NCI-H460 (cell line): ENCODE measurements around the gene SLC41A3. TPM values are rescaled to one million over a fixed set of nuclear protein-coding genes. Genes with fewer than 3 reads are reported as not detected.

Experiments
- DNase-seq: peaks from one replicate; pipeline ENCODE4 v3.0.0-alpha.2; 2016; ENCODE audit warnings: low read depth; ENCODE audit errors: extremely low read depth
- total RNA-seq: library from RNA; depleted of rRNA; stranded (reverse); fragments of >200 nt; shearing (Covaris generic); gene quantifications from 2 replicates; pipeline ENCODE4 v1.2.3, GENCODE V29; 2014

SLC41A3 gene
- total RNA-seq, 1 experiment from 2014 or later, result 27.8 TPM

DNA sequence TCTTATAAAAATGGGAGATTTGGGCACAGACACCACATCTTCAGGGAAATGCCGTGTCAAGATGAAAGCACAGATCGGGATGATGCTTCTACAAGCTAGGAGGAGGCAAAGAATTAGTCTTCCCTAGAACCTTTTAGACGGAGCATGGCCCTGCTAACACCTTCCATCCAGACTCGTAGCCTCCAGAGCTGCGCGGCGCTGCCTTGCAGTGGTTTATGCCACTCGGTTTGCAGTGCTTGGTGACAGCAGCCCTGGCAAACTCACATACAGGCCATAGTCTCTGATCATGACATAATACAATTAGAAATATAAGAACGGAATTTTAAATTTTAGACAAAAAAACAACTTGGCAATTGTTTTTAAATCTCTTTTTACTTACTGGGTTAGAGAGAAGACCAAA is 37.1 kb upstream of the SLC41A3 start:
- no peak for DNase-seq

DNA sequence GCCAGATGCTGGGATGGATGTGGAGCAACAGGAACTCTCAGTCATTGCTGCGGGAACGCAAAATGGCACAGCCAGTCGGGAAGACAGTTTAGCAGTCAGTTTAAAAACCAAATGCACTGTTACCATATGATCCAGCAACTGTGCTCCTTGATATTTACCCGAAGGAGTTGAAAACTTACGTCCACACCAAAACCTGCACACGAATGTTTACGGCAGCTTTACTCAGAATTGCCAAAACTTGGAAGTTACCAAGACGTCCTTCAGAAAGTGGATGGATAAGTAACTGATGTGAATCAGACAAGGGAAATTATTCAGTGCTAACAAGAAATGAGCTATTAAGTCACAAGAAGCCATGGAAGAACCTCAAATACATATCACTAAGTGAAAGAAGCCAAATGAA is 36.1 kb upstream of the SLC41A3 start:
- DNase-seq, result no peak

DNA sequence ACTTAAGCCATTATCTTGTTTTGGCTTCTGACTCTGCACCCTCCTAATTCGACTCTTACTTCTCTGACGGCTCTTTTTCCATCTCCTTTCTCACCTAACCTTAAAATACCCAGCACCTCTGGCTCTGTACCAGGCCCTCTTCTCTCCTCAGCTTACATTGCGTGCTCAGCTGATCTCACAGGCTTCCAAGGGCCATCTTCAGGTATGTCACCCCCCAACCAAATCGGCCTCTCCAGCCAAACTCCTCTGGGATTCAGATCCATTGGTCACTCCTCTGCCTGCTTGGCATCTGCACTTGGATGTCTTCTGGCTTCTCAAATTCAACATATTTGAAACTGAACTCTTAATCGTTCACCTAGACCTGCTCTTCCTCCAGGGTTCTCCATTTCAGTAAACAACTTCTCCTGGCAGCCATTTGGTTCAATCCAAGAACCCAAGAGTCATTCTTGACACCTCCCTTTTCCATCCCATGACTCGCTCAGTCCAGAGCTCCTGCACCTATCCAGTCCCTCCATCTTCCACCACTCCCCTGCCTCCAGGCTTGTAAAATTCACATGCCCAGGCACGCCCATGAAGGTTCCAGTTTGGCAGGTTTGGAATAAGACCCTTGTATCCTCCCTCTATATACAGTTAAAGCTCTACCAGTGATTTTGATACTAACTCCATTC is 35.2 kb upstream of the SLC41A3 start:
- no peak for DNase-seq

DNA sequence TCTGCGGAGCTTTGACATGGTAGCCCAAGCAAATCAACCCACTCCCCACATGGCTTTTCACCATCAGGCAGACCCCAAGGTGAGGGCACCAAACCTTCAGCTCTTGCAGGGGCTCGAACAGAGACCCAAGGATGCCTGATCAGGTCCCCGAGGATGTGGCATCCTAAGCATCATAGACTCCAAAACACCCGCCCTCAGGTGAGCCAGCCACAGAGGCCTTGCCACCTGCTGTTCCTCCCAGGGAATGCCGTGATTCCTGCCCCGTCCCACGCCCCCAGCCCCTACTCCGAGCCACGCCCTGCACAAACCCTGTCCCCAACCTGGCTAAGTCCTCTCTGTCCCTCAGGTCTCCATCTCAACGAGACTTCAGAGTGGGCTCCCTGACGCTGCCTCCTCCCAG is 34.7 kb upstream of the SLC41A3 start:
- DNase-seq, result no peak

DNA sequence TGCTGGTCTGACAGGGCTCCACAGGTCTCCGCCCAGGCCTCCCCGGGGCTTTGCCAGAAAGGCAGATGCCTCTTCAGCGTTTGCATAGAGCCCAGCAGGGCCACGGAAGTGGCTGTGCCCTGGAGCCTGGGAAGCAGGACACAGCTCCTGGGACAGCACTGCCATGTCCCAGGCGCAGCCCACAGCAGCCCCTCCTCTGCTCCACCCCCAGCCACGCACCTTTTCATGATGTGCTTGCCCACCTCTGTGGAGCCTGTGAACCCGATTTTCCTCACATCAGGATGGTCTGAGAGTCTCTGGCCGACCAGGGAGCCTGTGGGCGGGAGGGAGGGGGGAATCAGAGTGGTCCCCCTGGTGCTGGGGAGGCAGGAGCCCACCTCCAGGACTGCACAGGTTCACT is 33.9 kb upstream of the SLC41A3 start:
- DNase-seq, result no peak

DNA sequence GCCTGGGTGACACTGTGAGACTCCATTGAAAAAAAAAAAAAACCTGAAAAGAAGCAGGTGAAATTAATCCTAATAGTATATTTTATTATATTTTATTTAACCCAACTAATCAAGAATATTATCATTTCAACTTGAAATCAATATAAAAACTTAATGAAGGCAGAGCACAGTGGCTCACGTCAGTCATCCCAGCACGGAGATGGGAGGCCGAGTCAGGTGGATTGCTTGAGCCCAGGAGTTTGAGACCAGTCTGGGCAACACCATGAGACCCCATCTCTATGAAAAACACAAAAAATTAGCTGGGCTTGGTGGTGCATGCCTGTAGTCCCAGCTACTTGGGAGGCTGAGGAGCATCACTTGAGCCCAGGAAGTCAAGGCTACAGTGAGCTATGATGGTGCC is 33.3 kb upstream of the SLC41A3 start:
- DNase-seq, result no peak

DNA sequence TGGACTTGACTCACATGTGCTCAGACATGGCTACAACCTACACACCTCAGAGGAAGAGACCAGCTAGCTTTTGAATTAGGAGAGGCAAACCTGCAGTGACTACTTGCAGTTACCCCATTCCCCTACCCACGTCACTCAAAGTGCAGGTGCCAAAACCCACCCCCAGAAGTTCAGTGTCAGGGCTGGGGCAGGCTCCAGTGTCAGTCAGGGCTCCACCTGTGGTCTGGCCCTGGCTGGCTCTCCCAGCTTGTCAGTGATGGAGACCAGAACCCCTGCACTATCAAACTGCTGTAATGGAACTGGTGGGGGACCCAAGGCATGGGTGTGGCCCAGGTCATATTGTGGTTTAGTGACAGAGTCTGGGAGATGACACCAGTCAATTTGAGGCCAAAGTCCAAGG is 32.6 kb upstream of the SLC41A3 start:
- no peak for DNase-seq

DNA sequence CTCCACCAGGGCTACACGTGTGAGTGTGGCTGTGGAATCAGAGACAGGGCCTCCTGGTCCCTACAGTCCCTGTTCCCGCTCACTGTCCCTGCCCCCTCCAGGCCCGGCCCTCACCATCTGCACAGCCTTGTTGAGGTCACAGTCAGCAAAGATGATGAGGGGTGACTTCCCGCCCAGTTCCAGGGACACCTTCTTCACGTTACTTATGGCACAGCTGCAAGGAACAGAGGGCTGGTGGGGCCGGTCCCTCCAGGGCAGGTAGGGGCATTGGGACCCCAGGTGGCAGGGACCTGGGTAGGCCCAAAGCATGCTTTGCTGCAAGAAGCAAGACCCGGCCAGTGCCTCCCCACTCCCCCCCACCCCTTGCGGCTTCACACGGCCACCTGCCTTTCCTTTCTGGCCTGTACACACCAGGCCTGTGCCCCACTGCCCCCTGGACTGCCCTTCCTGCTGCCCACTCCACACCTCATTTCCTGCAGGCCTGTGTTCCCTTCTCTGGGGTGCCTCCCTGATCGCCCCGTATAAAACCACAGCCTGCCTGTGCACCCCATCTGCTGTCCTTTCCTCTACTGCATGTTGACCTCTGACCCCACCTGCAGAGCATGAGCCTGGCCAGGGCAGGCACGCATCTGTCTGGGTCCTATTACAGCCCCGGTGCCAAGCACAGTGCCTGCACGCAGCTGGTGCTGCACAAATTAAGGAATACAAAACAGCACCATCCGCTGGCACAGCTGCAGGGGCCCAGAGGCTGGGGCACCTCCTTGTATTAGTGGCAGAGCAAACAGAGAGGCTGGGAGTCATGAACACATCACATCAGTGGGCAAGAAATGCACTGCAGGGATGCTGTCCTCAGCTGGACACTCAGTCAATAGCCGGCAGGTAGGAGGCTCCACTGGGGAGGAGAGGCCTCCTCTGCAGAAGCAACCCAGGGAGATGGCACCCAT is 30.8 kb upstream of the SLC41A3 start:
- no peak for DNase-seq

DNA sequence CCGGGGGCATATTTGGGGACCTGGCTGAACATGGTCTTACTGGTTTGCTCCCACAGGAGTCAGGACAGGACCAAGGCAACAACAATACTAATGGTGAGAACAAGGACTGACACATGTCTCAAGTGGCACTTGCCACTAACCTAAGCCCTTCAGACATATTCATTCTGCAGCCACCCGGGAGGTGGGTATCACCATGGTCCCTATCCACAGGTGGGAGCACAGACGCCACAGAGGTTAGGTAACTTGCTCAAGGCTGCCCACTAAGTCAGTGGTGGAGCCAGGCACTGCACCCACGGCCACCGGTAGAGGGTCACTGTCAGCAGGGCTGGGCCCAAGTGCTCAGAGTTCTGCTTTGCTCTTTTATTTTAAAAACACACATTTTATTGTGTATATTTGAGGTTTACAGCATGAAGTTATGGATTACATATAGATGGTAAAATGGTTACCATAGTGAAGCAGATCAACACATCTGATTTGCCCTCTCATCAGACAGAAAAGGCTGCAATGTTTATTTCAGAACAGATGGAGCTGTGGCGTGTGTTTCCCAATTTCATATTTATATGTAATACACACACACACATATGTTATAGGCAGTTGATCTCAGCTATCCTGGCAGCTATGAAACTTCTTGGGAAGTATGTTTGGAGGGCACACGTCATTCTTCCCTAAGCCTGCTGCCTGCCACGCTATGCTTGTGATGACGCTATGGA is 30.0 kb upstream of the SLC41A3 start:
- DNase-seq, result no peak

DNA sequence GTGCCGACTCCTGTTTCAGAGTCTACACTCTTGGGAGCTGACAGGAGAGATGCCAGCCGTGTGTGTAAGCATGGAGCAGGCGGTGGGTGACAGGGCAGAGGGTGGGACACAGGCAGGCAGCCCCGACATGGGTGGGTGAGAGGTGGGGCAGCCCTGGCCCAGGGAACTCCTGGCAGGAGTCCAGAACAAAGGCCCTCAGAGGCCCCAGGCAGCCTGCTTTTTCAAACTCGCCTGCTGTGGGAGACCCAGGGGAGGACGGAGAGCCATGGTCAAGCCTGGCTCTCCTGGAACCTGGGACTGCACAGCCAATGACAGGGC is 29.3 kb upstream of the SLC41A3 start:
- no peak for DNase-seq

DNA sequence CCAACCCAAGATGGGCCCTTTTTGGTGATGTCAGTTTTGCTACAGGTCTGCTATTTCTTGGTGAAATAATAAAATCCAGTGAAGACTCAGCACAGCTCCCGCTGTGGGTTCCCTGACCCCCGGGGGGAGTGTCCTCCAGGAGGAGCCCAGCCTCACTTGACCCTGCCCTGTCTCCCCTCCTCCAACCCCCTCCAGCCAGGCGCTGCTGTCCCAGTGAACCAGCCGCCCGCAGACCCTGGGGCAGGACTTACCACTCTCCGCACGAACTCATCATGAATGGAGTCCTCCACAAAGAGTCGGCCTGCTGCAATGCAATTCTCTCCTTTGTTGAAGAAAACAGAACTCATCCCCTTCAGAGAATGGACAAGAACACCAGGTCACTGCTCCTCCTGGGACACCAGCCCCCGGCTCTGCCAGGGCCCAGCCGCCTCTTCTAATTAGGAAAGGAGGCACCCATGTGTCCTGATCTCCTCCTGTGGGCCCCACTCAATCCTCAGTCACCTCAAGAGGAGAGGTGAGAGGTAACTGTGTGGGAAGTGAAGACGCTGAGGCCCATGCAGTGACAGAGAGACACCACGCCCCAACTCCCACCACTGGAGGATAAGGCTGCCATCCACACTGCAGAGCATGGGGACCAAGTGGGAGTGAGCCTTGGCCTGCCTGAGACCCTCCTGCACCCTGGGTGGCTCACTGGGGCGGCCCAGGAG is 28.8 kb upstream of the SLC41A3 start:
- no peak for DNase-seq

DNA sequence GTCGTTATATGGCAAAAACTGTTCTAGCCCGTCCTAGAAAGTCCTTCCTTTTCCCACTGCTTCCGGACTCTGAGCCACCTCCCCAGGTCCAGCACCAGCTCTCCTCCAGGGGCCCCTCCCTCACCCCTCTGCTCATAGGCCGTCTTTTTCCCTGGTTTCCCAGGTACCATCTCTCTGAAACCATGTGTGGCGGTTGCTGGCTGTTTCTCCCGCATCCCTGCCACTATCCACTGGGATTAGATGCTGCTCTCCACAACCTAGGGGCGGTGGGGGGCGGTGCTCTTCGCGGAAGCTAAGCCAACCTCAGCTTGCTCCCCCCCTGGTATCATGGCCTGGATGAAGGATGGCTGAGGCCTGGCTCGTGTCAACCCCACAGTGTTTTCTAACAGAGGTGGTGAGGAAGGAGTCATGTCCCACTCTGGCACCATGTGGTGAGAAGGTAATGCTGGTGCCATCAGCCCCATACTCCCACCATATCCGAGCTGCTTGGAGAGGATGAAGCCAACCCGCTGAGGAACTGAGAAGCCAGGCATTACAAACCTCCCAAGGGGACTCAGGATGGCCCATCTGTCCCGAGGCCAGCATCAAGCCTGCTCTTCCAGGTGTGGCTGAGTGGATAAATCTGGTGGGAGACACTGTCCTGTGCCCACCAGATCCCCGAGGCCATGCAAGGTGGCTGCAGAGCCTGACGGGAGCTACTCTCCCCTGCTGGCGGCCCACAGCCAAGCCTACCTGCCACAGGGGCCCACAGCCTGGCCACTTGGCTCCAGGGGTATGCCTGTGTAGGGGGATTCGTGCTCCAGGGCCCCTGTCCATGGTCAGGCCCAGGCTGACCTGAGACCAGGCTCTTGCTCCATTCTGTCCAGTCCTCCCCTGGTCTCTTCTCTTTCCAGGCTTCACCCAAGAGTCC is 27.9 kb upstream of the SLC41A3 start:
- DNase-seq, result no peak

DNA sequence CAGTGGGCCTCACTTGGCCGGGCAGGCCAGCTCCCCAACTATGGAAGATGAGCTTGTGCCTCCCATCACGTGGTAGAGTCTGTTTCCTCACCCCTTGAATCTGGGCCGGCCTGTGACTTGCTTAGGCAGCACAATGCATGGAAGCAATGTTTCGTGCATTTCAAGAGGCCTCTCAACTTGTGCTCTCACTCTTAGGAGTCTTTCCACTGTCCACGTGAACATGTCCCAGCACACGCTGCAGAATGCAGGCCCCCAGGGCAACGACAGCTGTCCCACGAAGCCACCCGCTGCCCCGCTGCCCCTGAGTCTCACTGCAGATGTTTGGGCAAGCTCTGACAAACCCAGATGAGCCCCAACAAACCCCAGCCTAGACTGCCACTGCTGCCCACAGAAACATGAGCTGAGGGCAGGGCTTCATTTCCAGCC is 27.2 kb upstream of the SLC41A3 start:
- DNase-seq, result no peak

DNA sequence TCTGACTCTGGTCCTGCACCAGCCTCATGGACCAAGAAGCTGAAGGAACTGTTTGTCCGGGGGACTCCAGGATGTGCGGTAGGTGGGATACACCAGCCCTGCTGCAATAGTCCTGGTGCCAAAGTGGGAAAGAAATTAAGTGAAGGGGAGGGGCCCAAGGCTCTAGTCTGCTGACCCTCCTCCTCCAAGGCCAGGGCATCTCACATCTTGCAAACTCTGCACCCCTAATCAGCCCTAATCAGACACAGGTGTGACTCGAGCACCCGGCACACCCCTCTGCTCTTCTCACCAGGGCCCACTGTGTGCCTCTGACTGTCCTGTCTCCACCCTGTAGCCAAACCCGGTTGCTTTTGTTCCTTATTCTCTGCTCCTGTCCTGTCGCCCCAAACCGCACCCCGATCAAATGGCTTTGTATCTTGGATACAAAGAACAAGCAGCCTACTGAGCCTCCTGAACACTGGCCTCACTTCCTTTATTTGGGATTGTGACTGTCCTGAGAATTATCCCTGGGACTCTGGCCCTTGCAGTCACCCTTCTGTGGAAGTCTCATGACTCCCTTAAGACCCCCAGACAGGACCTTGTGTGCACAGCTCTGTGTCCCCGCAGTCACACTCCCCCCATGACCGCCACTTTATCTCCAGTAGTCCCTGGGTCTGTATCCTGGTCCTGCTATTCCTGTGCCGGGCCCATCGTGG is 26.7 kb upstream of the SLC41A3 start:
- DNase-seq, result no peak

DNA sequence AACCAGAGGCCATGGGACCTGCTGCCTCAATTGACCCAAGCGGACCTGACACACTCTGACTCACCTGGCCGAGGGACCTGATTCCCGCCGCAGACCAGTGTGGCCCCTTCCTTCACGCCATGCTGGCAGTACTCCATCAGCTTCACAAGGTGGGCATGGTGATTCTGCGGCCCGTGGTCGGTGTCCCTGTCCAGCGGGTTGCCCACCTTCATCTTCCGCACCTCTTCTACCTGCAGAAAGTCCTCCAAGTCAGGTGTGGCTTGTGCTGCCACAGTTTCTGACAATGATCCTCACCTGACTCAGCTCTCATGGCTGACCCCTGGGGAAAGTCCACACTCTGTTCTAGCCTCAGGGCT is 25.9 kb upstream of the SLC41A3 start:
- no peak for DNase-seq

DNA sequence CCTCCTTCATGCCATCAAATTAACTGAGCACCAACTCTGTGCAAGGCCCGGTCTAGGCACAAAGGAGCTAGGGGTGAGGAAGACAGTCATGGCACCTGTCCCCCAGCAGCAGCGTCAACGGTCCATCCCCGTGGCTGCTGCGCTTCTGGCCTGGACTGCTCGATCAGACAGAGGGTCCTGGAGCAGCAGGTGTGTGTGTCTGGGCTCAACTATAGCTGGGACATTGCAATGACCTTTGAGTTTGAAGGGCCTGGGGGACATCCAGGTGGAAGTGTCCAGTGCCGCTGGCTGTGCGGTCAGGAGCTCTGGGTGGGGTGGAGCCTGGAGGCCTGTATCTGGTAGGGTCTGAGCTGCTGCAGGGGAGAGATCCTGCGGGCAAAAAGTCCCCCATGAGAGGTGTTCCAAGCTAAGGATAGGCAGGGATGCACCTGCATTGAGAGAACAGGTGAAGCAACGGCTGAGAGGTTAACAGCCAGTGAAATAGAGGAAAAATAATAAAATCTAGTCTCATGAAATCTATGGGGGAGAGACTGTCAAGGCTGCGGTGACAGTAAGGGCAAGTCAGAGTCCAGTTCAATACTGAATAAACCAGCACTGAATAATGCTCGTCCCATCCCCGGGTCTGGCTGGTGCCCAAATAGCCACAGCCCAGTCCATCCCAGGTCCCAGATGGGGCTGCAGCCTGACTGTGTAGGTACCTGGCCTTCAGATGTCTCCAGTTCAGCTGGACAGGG is 25.4 kb upstream of the SLC41A3 start:
- DNase-seq, result no peak

DNA sequence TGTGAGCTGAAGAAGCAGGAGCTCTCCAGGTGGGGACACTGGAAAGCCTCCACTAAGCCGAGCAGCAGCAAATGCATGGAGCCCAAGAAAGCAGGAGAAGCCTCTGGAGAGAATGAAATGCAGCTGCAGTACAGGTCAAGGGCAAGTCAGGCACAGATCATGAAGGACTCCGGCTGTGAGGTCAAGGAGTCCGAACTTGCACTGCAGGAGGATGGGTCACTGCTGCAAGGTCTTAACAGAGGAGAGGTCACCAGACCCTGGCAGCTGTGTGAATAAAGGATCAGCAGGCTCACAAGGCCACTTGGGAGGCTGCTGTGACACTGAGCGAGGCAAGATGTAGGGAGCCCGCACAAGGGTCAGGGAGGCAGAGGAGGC is 24.7 kb upstream of the SLC41A3 start:
- no peak for DNase-seq

DNA sequence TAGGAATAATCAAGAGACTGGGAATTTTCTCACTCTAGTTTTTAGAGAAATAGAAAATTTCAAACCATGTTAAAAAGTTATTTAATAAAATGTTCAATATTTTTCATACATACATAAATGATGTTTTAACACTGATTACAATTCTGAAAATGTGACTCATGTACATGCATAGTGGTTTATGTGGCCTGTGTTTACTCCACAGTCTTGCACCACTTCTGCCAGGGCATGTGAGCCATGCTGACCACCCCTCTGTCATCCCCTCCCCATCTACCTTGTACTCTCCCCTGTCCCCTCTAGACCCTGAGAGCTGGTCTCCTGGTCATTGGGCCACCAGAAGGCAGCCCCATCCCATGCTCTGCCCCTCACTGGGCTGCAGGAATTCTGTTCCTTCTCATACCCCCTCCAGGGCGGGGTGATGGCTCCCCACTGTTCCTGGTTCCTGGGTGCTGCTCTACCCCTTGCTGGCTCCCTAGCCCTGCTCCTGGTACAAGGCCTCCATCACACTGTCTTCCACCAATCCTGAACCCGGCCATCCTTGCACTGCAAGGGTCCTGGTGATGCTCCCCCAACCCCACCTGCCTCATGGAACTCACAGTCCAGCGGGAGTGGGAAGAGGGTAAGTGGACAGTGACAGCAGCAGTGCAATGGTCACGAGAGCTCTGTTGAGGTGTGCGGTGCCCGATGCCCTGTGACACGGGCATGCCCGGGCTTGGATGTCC is 24.2 kb upstream of the SLC41A3 start:
- no peak for DNase-seq
